Tibial nerve (tissue), 4 donors: ENCODE data around the gene AAMP.

ENCODE experiments used
- CTCF ChIP-seq, 5 experiments: fragments of 200-600 bp in 3 of 5; fragments of 450-650 bp in 2 of 5; sonication (generic) in 3 of 5; IDR thresholded peaks; one replicate each; pipeline ENCODE4 v1.5.1; 2016 to 2019; ENCODE audit warnings: antibody characterized with exemption in 5 of 5, mild to moderate bottlenecking in 3 of 5, moderate library complexity in 2 of 5
- EP300 ChIP-seq, 2 donors: sonication (generic); formaldehyde crosslinking; IDR thresholded peaks; one replicate each; pipeline ENCODE4 v1.6.1; 2017; ENCODE audit warnings: antibody characterized with exemption in 2 of 2, mild to moderate bottlenecking in 1 of 2

- TF ChIP-seq CTCF (IDR thresholded peaks at IDR 0.05) (no peak), EP300 (IDR thresholded peaks at IDR 0.05) (no peak)
Measured at GRCh38 chr2:218229851-218230250, 40.1 kb downstream of the AAMP start.
